Glutamatergic neuron (in vitro differentiated cells): ENCODE measurements around the gene DLX2. TPM values are rescaled to one million over a fixed set of nuclear protein-coding genes. Genes with fewer than 3 reads are reported as not detected.

Source experiments
- DNase-seq: peaks from one replicate; pipeline ENCODE4 v3.0.0; 2022
- H3K27ac Mint-ChIP-seq: one replicate; pipeline ENCODE4 v1.8.0; 2020; ENCODE audit warnings: mild to moderate bottlenecking, mixed read lengths, inconsistent platforms; ENCODE audit not compliant: unreplicated experiment
- H3K27me3 Mint-ChIP-seq: one replicate; pipeline ENCODE4 v1.8.0; 2020; ENCODE audit warnings: mild to moderate bottlenecking, moderate library complexity, mixed read lengths, inconsistent platforms; ENCODE audit not compliant: unreplicated experiment
- H3K36me3 Mint-ChIP-seq: one replicate; pipeline ENCODE4 v1.8.0; 2020; ENCODE audit warnings: mild to moderate bottlenecking, mixed read lengths, inconsistent platforms; ENCODE audit not compliant: unreplicated experiment
- H3K4me1 Mint-ChIP-seq: one replicate; pipeline ENCODE4 v1.8.0; 2020; ENCODE audit warnings: mild to moderate bottlenecking, low read depth, mixed read lengths, inconsistent platforms; ENCODE audit not compliant: unreplicated experiment
- H3K4me3 Mint-ChIP-seq: one replicate; pipeline ENCODE4 v1.8.0; 2020; ENCODE audit warnings: mild to moderate bottlenecking, mixed read lengths, inconsistent platforms; ENCODE audit not compliant: unreplicated experiment
- H3K9me3 Mint-ChIP-seq: one replicate; pipeline ENCODE4 v1.8.0; 2020; ENCODE audit warnings: mild to moderate bottlenecking, moderate library complexity, mixed read lengths, inconsistent platforms; ENCODE audit not compliant: unreplicated experiment
- total RNA-seq: library from RNA; stranded (reverse); fragmentation: NEBNext Ultra II Directional; extraction: Animal tissue kit (Norgen Biotek cat#: 25700); gene quantifications from one replicate; pipeline ENCODE4 v1.2.1, GENCODE V29; 2021; ENCODE audit not compliant: unreplicated experiment
- TF ChIP-seq, protein P1 (sequence below): fragments of 200-600 bp; sonication (generic); IDR thresholded peaks from one replicate; pipeline ENCODE4 v1.5.0; 2021; ENCODE audit not compliant: partially characterized antibody, unreplicated experiment

DLX2 gene
- total RNA-seq, 1 donor from 2014 or later = 1.4 TPM

DNA sequence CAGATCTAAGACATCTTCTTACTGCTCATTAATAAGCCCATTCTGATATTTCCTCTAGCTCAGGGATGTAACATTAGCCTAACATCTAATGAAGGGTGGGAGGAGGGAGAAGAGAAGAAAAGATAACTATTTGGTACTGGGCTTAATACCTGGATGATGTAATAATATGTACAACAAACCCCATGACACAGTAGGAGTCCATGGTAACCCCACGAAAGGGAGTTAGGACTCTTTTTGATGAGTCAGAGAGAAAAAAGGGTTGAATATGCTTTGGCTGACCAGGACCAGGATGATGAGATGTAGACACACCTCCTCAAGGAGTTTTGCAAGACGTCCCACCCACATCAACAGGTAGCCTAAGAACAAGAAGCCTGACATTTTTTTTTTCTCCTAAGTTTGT, 34.4 kb upstream of the DLX2 start:
- peaks cover 3% of the 10 kb centered on the region for H3K27me3 Mint-ChIP-seq
- peaks cover 3% of the 10 kb centered on the region for H3K9me3 Mint-ChIP-seq
- H3K4me1 Mint-ChIP-seq = no peaks in the 10 kb centered on the region
- TF ChIP-seq, protein P1, sequence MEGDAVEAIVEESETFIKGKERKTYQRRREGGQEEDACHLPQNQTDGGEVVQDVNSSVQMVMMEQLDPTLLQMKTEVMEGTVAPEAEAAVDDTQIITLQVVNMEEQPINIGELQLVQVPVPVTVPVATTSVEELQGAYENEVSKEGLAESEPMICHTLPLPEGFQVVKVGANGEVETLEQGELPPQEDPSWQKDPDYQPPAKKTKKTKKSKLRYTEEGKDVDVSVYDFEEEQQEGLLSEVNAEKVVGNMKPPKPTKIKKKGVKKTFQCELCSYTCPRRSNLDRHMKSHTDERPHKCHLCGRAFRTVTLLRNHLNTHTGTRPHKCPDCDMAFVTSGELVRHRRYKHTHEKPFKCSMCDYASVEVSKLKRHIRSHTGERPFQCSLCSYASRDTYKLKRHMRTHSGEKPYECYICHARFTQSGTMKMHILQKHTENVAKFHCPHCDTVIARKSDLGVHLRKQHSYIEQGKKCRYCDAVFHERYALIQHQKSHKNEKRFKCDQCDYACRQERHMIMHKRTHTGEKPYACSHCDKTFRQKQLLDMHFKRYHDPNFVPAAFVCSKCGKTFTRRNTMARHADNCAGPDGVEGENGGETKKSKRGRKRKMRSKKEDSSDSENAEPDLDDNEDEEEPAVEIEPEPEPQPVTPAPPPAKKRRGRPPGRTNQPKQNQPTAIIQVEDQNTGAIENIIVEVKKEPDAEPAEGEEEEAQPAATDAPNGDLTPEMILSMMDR = no peak
- DNase-seq = no peak
- no peak overlapping the region for H3K27ac Mint-ChIP-seq
- H3K36me3 Mint-ChIP-seq = peaks cover 5% of the 10 kb centered on the region
- H3K4me3 Mint-ChIP-seq = no peak overlapping the region

DNA sequence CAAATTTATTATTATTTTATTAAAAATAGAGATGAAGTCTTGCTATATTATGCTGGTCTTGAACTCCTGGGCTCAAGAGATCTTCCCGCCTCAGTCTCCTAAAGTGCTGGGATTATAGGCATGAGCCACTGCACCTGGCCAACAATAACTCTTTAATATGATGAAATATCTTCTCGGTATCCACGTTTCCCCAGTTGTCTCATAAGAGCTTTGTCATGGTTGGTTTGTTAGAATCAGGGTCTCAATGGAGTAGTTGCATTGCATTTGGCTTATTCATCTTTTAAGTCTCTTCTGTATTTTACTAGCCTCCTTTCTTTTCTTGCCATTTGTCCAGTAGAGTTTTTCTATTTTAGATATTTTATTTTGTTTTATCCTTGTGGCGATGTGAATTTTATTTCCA, 32.7 kb upstream of the DLX2 start:
- TF ChIP-seq, protein P1 = no peak
- H3K27ac Mint-ChIP-seq = no peak overlapping the region

DNA sequence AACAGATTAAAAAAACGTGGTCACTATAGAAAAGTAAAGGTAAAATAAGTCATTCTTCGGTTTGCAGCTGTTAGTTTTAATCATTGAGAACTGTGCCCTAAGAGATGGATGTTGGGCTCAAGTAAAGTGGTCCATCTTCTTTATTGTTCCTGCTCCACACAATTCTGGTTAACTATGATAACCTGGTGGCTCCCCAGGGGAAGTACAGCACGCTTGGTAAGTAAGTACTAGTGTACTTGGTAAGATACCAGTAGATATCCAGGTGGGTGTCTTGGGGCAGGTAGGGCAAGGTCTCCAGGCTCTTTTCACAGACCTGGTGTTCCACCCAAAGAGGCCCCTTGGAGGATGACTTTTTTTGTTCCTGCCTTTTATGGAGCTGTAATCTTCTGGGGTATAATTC, 31.6 kb upstream of the DLX2 start:
- TF ChIP-seq, protein P1 = no peak
- no peak for DNase-seq
- Mint-ChIP-seq H3K9me3 (no peaks in the 10 kb centered on the region), H3K27ac (no peak overlapping the region), H3K4me3 (no peak overlapping the region), H3K27me3 (peaks cover 2% of the 10 kb centered on the region), H3K36me3 (peaks cover 5% of the 10 kb centered on the region), H3K4me1 (no peaks in the 10 kb centered on the region)

More for the DNA sequence above, 32.7 kb upstream of the DLX2 start:
- Mint-ChIP-seq H3K9me3 (peaks cover 3% of the 10 kb centered on the region), H3K4me3 (no peak overlapping the region), H3K36me3 (peaks cover 5% of the 10 kb centered on the region), H3K27me3 (peaks cover 2% of the 10 kb centered on the region), H3K4me1 (no peaks in the 10 kb centered on the region)
- DNase-seq = no peak

DNA sequence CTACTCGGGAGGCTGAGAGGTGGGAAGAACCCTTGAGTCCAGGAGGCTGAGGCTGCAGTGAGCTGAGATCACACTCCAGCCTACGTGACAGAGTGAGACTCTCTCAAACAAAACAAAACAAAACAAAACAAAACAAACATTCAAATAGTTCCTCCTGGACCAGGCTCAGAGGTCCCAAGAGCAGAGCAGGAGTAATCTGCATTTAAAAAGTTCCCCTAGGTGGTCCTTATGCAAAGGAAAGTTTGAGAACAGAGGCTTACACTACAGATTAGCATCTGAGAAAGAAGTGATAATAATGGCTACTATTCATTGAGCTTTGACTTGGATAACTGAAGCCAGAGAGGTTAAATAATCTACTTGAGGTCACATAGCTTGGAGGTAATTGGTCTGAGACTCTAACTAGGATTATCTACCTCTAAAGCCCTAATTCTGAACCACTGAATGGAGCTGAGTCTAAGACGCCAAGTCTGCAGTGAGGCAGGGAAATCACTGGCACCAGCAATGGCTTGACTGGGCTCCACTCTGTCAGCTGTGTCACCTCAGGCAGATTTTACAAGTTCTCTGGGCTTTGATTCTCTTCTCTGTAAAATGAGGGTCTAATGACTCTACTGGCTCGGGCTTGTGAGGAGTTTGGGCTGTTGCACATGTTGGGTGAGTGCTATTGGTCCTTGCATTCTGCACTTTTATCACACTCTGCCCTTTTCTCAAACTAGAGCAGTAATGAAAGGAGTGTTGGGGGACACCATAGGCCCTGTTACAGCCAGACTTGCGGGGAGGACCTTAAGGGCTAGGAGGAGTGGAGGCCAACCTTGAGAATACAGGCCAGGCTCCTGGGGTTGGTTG, 29.2 kb upstream of the DLX2 start:
- DNase-seq = no peak
- Mint-ChIP-seq H3K27me3 (peaks cover 2% of the 10 kb centered on the region), H3K4me1 (no peaks in the 10 kb centered on the region), H3K27ac (no peak overlapping the region), H3K4me3 (no peak overlapping the region), H3K9me3 (no peaks in the 10 kb centered on the region), H3K36me3 (no peaks in the 10 kb centered on the region)
- TF ChIP-seq, protein P1 = no peak

DNA sequence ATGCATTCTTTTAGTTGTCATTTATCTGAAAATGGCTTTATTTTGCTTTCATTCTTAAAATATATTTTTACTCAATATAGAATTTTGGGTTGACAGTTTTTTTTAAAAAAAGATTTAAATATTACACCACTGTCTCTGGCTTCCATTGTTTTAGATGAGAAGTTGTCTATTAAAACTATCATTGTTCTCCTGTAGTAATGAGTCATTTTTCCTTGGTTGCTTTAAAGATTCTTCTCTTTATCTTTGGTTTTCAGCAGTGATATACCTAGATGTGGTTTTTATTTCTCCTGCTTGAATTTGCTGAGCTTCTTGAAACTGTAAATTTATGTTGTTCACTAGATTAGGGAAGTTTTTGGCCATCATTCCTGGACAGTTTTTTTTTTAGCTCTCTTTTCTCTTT, 26.7 kb upstream of the DLX2 start:
- no peak overlapping the region for H3K4me3 Mint-ChIP-seq
- no peaks in the 10 kb centered on the region for H3K4me1 Mint-ChIP-seq
- TF ChIP-seq, protein P1 = no peak
- no peaks in the 10 kb centered on the region for H3K9me3 Mint-ChIP-seq
- H3K36me3 Mint-ChIP-seq = no peaks in the 10 kb centered on the region
- H3K27me3 Mint-ChIP-seq = peaks cover 2% of the 10 kb centered on the region
- no peak overlapping the region for H3K27ac Mint-ChIP-seq
- no peak for DNase-seq
